Stomach (tissue), 4 donors: Measurements from ENCODE around the gene CRTC2.

Experiments used
- POLR2A ChIP-seq, 4 donors: fragments of 450-650 bp; IDR thresholded peaks; one replicate each; pipeline ENCODE4 v1.6.1; 2016; ENCODE audit warnings: antibody characterized with exemption in 4 of 4, control low read depth in 2 of 4, mild to moderate bottlenecking in 1 of 4, moderate library complexity in 1 of 4
- TF ChIP-seq, protein P1 (sequence below), 7 experiments: fragments of 450-650 bp in 4 of 7; fragments of 200-600 bp in 3 of 7; sonication (generic) in 3 of 7; IDR thresholded peaks; one replicate each; pipeline ENCODE4 v1.5.1; 2016 to 2019; ENCODE audit warnings: antibody characterized with exemption in 7 of 7, control low read depth in 2 of 7, mild to moderate bottlenecking in 1 of 7

DNA sequence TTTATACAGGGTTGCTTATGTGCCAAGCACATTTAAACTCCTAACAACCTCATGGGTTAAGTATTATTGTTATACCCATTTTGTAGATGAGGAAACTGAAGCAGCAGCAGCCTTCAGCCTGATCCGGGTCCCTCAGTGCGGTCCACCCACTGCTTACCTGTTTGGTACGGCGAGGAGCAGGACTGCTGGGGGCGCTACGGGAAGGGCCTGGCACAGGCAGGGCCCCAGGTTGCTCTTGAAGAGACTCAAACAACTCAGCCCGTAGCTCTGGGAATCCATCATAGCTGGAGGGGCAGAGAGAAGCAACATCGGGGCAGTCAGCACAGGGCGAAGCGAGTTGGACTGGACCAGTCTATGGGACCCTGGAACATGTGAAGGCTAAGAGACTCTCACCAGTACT lies 21.1 kb downstream of the CRTC2 start:
- no peak for TF ChIP-seq POLR2A (IDR thresholded peaks at IDR 0.05)
- TF ChIP-seq, protein P1, sequence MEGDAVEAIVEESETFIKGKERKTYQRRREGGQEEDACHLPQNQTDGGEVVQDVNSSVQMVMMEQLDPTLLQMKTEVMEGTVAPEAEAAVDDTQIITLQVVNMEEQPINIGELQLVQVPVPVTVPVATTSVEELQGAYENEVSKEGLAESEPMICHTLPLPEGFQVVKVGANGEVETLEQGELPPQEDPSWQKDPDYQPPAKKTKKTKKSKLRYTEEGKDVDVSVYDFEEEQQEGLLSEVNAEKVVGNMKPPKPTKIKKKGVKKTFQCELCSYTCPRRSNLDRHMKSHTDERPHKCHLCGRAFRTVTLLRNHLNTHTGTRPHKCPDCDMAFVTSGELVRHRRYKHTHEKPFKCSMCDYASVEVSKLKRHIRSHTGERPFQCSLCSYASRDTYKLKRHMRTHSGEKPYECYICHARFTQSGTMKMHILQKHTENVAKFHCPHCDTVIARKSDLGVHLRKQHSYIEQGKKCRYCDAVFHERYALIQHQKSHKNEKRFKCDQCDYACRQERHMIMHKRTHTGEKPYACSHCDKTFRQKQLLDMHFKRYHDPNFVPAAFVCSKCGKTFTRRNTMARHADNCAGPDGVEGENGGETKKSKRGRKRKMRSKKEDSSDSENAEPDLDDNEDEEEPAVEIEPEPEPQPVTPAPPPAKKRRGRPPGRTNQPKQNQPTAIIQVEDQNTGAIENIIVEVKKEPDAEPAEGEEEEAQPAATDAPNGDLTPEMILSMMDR (IDR thresholded peaks at IDR 0.05): no peak
